Trophoblast cell (in vitro differentiated cells and primary cell): ENCODE results near the gene PDE11A.

Source experiments
- DNase-seq, 2 donors: peaks; one replicate each; pipeline ENCODE4 v3.0.0-alpha.2; 2016
- H2AFZ ChIP-seq: 2 replicates; pipeline ENCODE4 v1.6.1; 2013; ENCODE audit warnings: low read length, moderate library complexity, mild to moderate bottlenecking; ENCODE audit not compliant: insufficient read depth, poor library complexity
- H2AK5ac ChIP-seq: 2 replicates; pipeline ENCODE4 v1.6.1; 2013; ENCODE audit warnings: mild to moderate bottlenecking, low read length
- H2BK120ac ChIP-seq: 2 replicates; pipeline ENCODE4 v1.6.1; 2013; ENCODE audit warnings: low read length, mild to moderate bottlenecking, moderate library complexity; ENCODE audit not compliant: insufficient read depth, poor library complexity
- H2BK12ac ChIP-seq: 2 replicates; pipeline ENCODE4 v1.6.1; 2013; ENCODE audit warnings: mild to moderate bottlenecking, low read length, moderate library complexity
- H2BK5ac ChIP-seq: 2 replicates; pipeline ENCODE4 v1.6.1; 2013; ENCODE audit warnings: low read length, low read depth, moderate library complexity, mild to moderate bottlenecking; ENCODE audit not compliant: poor library complexity
- H3K14ac ChIP-seq: 2 replicates; pipeline ENCODE4 v1.6.1; 2013; ENCODE audit warnings: mild to moderate bottlenecking, low read length
- H3K18ac ChIP-seq: 2 replicates; pipeline ENCODE4 v1.6.1; 2013; ENCODE audit warnings: mild to moderate bottlenecking, low read length
- H3K23ac ChIP-seq: 2 replicates; pipeline ENCODE4 v1.6.1; 2013; ENCODE audit warnings: low read length
- H3K27ac ChIP-seq: 2 replicates; pipeline ENCODE4 v1.5.1; 2013; ENCODE audit warnings: low read depth, mild to moderate bottlenecking, inconsistent platforms, low read length, moderate library complexity
- H3K27me3 ChIP-seq: 2 replicates; pipeline ENCODE4 v1.6.1; 2013; ENCODE audit warnings: inconsistent platforms, mild to moderate bottlenecking, low read length, moderate library complexity; ENCODE audit not compliant: insufficient read depth
- H3K36me3 ChIP-seq, 2 experiments: 1 replicate in 1 of 2; 2 replicates in 1 of 2; pipeline ENCODE4 v1.6.1; 2013; ENCODE audit warnings: low read length in 2 of 2, mild to moderate bottlenecking in 2 of 2, moderate library complexity in 1 of 2; ENCODE audit not compliant: insufficient read depth in 2 of 2, control insufficient read depth in 1 of 2
- H3K4ac ChIP-seq: 2 replicates; pipeline ENCODE4 v1.6.1; 2013; ENCODE audit warnings: low read depth, mild to moderate bottlenecking, low read length, moderate library complexity
- H3K4me1 ChIP-seq, 2 experiments: 1 replicate in 1 of 2; 2 replicates in 1 of 2; pipeline ENCODE4 v1.6.1; 2013; ENCODE audit warnings: low read length in 2 of 2, mild to moderate bottlenecking in 2 of 2, moderate library complexity in 1 of 2; ENCODE audit not compliant: insufficient read depth in 2 of 2, control insufficient read depth in 1 of 2
- H3K4me2 ChIP-seq: 2 replicates; pipeline ENCODE4 v1.6.1; 2013; ENCODE audit warnings: inconsistent platforms, mild to moderate bottlenecking, low read length, moderate library complexity
- H3K4me3 ChIP-seq: 2 replicates; pipeline ENCODE4 v1.5.1; 2013; ENCODE audit warnings: mild to moderate bottlenecking, low read depth, low read length, inconsistent platforms
- H3K79me1 ChIP-seq: one replicate; pipeline ENCODE4 v1.6.1; 2013; ENCODE audit warnings: low read length
- H3K79me2 ChIP-seq: 2 replicates; pipeline ENCODE4 v1.6.1; 2013; ENCODE audit warnings: low read length, mild to moderate bottlenecking; ENCODE audit not compliant: control insufficient read depth, insufficient read depth, poor library complexity
- H3K9ac ChIP-seq: 2 replicates; pipeline ENCODE4 v1.6.1; 2013; ENCODE audit warnings: mild to moderate bottlenecking, low read length
- H3K9me3 ChIP-seq: 2 replicates; pipeline ENCODE4 v1.6.1; 2013; ENCODE audit warnings: low read depth, mild to moderate bottlenecking, control low read depth, inconsistent platforms, low read length; ENCODE audit not compliant: insufficient read depth
- H4K12ac ChIP-seq: 2 replicates; pipeline ENCODE4 v1.6.1; 2013; ENCODE audit warnings: low read depth, mild to moderate bottlenecking, low read length, moderate library complexity
- H4K8ac ChIP-seq: 2 replicates; pipeline ENCODE4 v1.6.1; 2013; ENCODE audit warnings: low read depth, mild to moderate bottlenecking, low read length, moderate library complexity
- H4K91ac ChIP-seq: one replicate; pipeline ENCODE4 v1.6.1; 2013; ENCODE audit warnings: low read depth, mild to moderate bottlenecking, low read length, moderate library complexity
- WGBS: extraction: QIAGEN DNeasy Blood & Tissue Kit; methylation state at CpG from one replicate; pipeline ENCODE4 v1.1.7; 2013; ENCODE audit warnings: missing lambda C conversion rate; ENCODE audit not compliant: insufficient read length, insufficient coverage; ENCODE audit errors: extremely low coverage; 5-methylcytosine and 5-hydroxymethylcytosine counted together

The PDE11A gene

GRCh38 chr2:177972123-177972522, 100.5 kb downstream of the PDE11A start:
- Histone ChIP-seq H2BK12ac (no peak overlapping the region), H3K36me3 (no peaks in the 10 kb centered on the region), H2BK5ac (no peak overlapping the region), H3K79me2 (no peaks in the 10 kb centered on the region), H3K14ac (no peak overlapping the region), H3K4ac (no peak overlapping the region), H3K18ac (no peak overlapping the region), H4K91ac (no peak overlapping the region), H3K4me3 (no peak overlapping the region), H4K12ac (no peak overlapping the region), H3K27me3 (no peaks in the 10 kb centered on the region), H3K4me2 (no peak overlapping the region), H3K23ac (no peak overlapping the region), H4K8ac (no peak overlapping the region), H3K79me1 (no peaks in the 10 kb centered on the region), H2BK120ac (no peak overlapping the region), H3K27ac (no peak overlapping the region), H3K9me3 (no peaks in the 10 kb centered on the region), H2AK5ac (no peak overlapping the region), H3K9ac (no peak overlapping the region), H2AFZ (no peak overlapping the region), H3K4me1 (no peaks in the 10 kb centered on the region)
- DNase-seq = no peak

GRCh38 chr2:177970670-177971454, 101.7 kb downstream of the PDE11A start:
- Histone ChIP-seq H2BK120ac (no peak overlapping the region), H4K91ac (no peak overlapping the region), H3K23ac (no peak overlapping the region), H3K27me3 (no peaks in the 10 kb centered on the region), H3K27ac (no peak overlapping the region), H4K12ac (no peak overlapping the region), H4K8ac (no peak overlapping the region), H3K9me3 (no peaks in the 10 kb centered on the region), H3K4me3 (no peak overlapping the region), H3K79me1 (no peaks in the 10 kb centered on the region), H2AK5ac (no peak overlapping the region), H3K18ac (no peak overlapping the region), H3K9ac (no peak overlapping the region), H3K4me1 (no peaks in the 10 kb centered on the region), H2BK5ac (no peak overlapping the region), H3K14ac (no peak overlapping the region), H2AFZ (no peak overlapping the region), H3K36me3 (no peaks in the 10 kb centered on the region), H3K4me2 (no peak overlapping the region), H2BK12ac (no peak overlapping the region), H3K4ac (no peak overlapping the region), H3K79me2 (no peaks in the 10 kb centered on the region)
- DNase-seq = no peak
- WGBS = no CpG with 5 or more reads among the region's 3 CpGs

GRCh38 chr2:177964892-177965291, 107.7 kb downstream of the PDE11A start:
- no peak overlapping the region for H3K27ac ChIP-seq
- no peaks in the 10 kb centered on the region for H3K27me3 ChIP-seq
- no peaks in the 10 kb centered on the region for H3K9me3 ChIP-seq
- H3K4me2 ChIP-seq = no peak overlapping the region
- no peaks in the 10 kb centered on the region for H3K4me1 ChIP-seq
- H3K14ac ChIP-seq = no peak overlapping the region
- no peak overlapping the region for H2BK12ac ChIP-seq
- WGBS = no CpG with 5 or more reads among the region's 1 CpG
- no peaks in the 10 kb centered on the region for H3K79me1 ChIP-seq
- no peak overlapping the region for H3K9ac ChIP-seq
- no peak overlapping the region for H2BK120ac ChIP-seq
- no peak overlapping the region for H3K4me3 ChIP-seq
- no peak overlapping the region for H2AFZ ChIP-seq
- no peak overlapping the region for H2AK5ac ChIP-seq
- H3K79me2 ChIP-seq = no peaks in the 10 kb centered on the region
- H4K8ac ChIP-seq = no peak overlapping the region
- H3K4ac ChIP-seq = no peak overlapping the region
- no peak overlapping the region for H2BK5ac ChIP-seq
- no peaks in the 10 kb centered on the region for H3K36me3 ChIP-seq
- no peak overlapping the region for H3K18ac ChIP-seq
- no peak for DNase-seq
- H4K12ac ChIP-seq = no peak overlapping the region
- no peak overlapping the region for H4K91ac ChIP-seq
- no peak overlapping the region for H3K23ac ChIP-seq

- H3K23ac ChIP-seq = no peak overlapping the region
- H3K79me1 ChIP-seq = no peaks in the 10 kb centered on the region
- H3K9ac ChIP-seq = no peak overlapping the region
- H3K18ac ChIP-seq = no peak overlapping the region
- H3K9me3 ChIP-seq = no peaks in the 10 kb centered on the region
- no peak for DNase-seq
- no peaks in the 10 kb centered on the region for H3K27me3 ChIP-seq
- H2BK120ac ChIP-seq = no peak overlapping the region
- no peak overlapping the region for H2BK12ac ChIP-seq
- no peak overlapping the region for H3K4me2 ChIP-seq
- H3K4me1 ChIP-seq = no peaks in the 10 kb centered on the region
- no peak overlapping the region for H2AFZ ChIP-seq
- no peak overlapping the region for H2BK5ac ChIP-seq
- H3K4me3 ChIP-seq = no peak overlapping the region
- H3K4ac ChIP-seq = no peak overlapping the region
- no peaks in the 10 kb centered on the region for H3K79me2 ChIP-seq
- no peak overlapping the region for H2AK5ac ChIP-seq
- H3K27ac ChIP-seq = no peak overlapping the region
- no peaks in the 10 kb centered on the region for H3K36me3 ChIP-seq
- WGBS = no CpG with 5 or more reads among the region's 1 CpG
- H3K14ac ChIP-seq = no peak overlapping the region
- H4K91ac ChIP-seq = no peak overlapping the region
- H4K12ac ChIP-seq = no peak overlapping the region
- H4K8ac ChIP-seq = no peak overlapping the region
These were observed 120.4 kb downstream of the PDE11A start for GRCh38 chr2:177952151-177952550.
